NCI-H187 (cell line): ENCODE measurements around the gene CDRT15.
"Not testable (repeated sequence)": the region's sequence is repeated elsewhere in the genome, so short reads cannot be mapped to it uniquely, and the experiment has no call there.

Experiments used
- DNase-seq, 2 experiments: peaks; one replicate each; lab custom pipeline; 2025; lab: John Stamatoyannopoulos, UW

The CDRT15 gene

GRCh38 chr17:14207791-14208190, 28.9 kb downstream of the CDRT15 start:
- no peak for DNase-seq

- DNase-seq: no peak
Observed at GRCh38 chr17:14206891-14207290, 29.8 kb downstream of the CDRT15 start.

- no peak for DNase-seq
Observed at GRCh38 chr17:14205992-14206461, 30.6 kb downstream of the CDRT15 start.

- DNase-seq: no peak
Observed at GRCh38 chr17:14205380-14205779, 31.3 kb downstream of the CDRT15 start.

GRCh38 chr17:14204546-14204945, 32.1 kb downstream of the CDRT15 start:
- DNase-seq: no peak

GRCh38 chr17:14204084-14204483, 32.6 kb downstream of the CDRT15 start:
- no peak for DNase-seq

GRCh38 chr17:14203388-14203787, 33.3 kb downstream of the CDRT15 start:
- DNase-seq: no peak

- no peak for DNase-seq
Observed at GRCh38 chr17:14202388-14203166, 34.1 kb downstream of the CDRT15 start.

GRCh38 chr17:14201988-14202380, 34.7 kb downstream of the CDRT15 start:
- DNase-seq: no peak

- no peak for DNase-seq
Observed at GRCh38 chr17:14201021-14201987, 35.4 kb downstream of the CDRT15 start.

GRCh38 chr17:14200354-14200753, 36.3 kb downstream of the CDRT15 start:
- no peak for DNase-seq

- no peak for DNase-seq
Observed at GRCh38 chr17:14199601-14200000, 37.1 kb downstream of the CDRT15 start.

- no peak for DNase-seq
Observed at GRCh38 chr17:14198575-14198974, 38.1 kb downstream of the CDRT15 start.

- no peak for DNase-seq
Observed at GRCh38 chr17:14198013-14198412, 38.6 kb downstream of the CDRT15 start.

- no peak for DNase-seq
Observed at GRCh38 chr17:14197586-14197985, 39.1 kb downstream of the CDRT15 start.

GRCh38 chr17:14197057-14197456, 39.6 kb downstream of the CDRT15 start:
- DNase-seq: no peak

- DNase-seq: no peak
Observed at GRCh38 chr17:14196377-14196997, 40.2 kb downstream of the CDRT15 start.

GRCh38 chr17:14192636-14193344, 43.9 kb downstream of the CDRT15 start:
- DNase-seq: not testable (repeated sequence)

GRCh38 chr17:14192039-14192438, 44.6 kb downstream of the CDRT15 start:
- DNase-seq: not testable (repeated sequence)

GRCh38 chr17:14191469-14191868, 45.2 kb downstream of the CDRT15 start:
- not testable (repeated sequence) for DNase-seq

GRCh38 chr17:14190774-14191173, 45.9 kb downstream of the CDRT15 start:
- DNase-seq: not testable (repeated sequence)

- DNase-seq: not testable (repeated sequence)
Observed at GRCh38 chr17:14186443-14186842, 50.2 kb downstream of the CDRT15 start.
